Skeletal muscle cell (primary cell): Measurements from ENCODE around the gene PCCA.
"Not testable (repeated sequence)": the region's sequence is repeated elsewhere in the genome, so short reads cannot be mapped to it uniquely, and the experiment has no call there.

ENCODE experiments used
- DNase-seq: peaks from one replicate; pipeline ENCODE4 v3.0.0-alpha.2; 2010; ENCODE audit warnings: low read depth
- H3K4me3 ChIP-seq: 2 replicates; pipeline ENCODE4 v1.5.1; 2011; ENCODE audit warnings: low read depth, mild to moderate bottlenecking, control low read depth, low read length, moderate library complexity

The PCCA gene

GRCh38 chr13:100577239-100577638 is 488.3 kb downstream of the PCCA start:
- H3K4me3 ChIP-seq, DNase-seq: not testable (repeated sequence)
